ENCODE results near the gene PPM1E.

- no peak for TF ChIP-seq CTCF (IDR thresholded peaks at IDR 0.05)
- no peak for TF ChIP-seq POLR2AphosphoS5 (IDR thresholded peaks at IDR 0.05)
- TF ChIP-seq POLR2A (IDR thresholded peaks at IDR 0.05) = no peak
Measured at GRCh38 chr17:58985367-58985766, 229.7 kb downstream of the PPM1E start.
